SH-SY5Y (cell line): ENCODE results near the gene RUNX3.

Experiments
- GATA2 ChIP-seq: IDR thresholded peaks from 2 replicates; pipeline ENCODE4 v1.6.1; 2011; ENCODE audit warnings: mild to moderate bottlenecking, low read depth, low read length
- GATA3 ChIP-seq: IDR thresholded peaks from 2 replicates; pipeline ENCODE4 v1.6.1; 2011; ENCODE audit warnings: low read depth, mild to moderate bottlenecking, low read length, moderate library complexity

GRCh38 chr1:24933468-24933867 lies 3.4 kb upstream of the RUNX3 start:
- TF ChIP-seq GATA2, result no peak
- TF ChIP-seq GATA3, result no peak
